HepG2 (cell line): Measurements from ENCODE around the gene ZNRF3. TPM values are rescaled to one million over a fixed set of nuclear protein-coding genes. Genes with fewer than 3 reads are reported as not detected.

Source experiments
- AKNA ChIP-seq: sonication (generic); formaldehyde crosslinking; IDR thresholded peaks from 2 replicates; pipeline ENCODE4 v1.4.0; 2020; ENCODE audit warnings: missing genetic modification reagents, borderline replicate concordance
- CHD2 ChIP-seq: IDR thresholded peaks from 2 replicates; pipeline ENCODE4 v1.6.1; 2011; ENCODE audit warnings: low read depth, low read length, improper control_type of control experiment
- FOXM1 ChIP-seq: sonication (generic); formaldehyde crosslinking; IDR thresholded peaks from 2 replicates; pipeline ENCODE4 v1.5.0; 2020; ENCODE audit warnings: missing genetic modification reagents
- FOXP4 ChIP-seq: sonication (generic); formaldehyde crosslinking; IDR thresholded peaks from 2 replicates; pipeline ENCODE4 v1.4.0; 2020; ENCODE audit warnings: missing genetic modification reagents
- HNRNPLL ChIP-seq: fragments of 200-400 bp; formaldehyde crosslinking; IDR thresholded peaks from 2 replicates; pipeline ENCODE4 v1.6.1; 2017; ENCODE audit warnings: mild to moderate bottlenecking, low read depth, low read length; ENCODE audit not compliant: poor library complexity, severe bottlenecking
- KLF16 ChIP-seq, 2 experiments: sonication (generic) in 1 of 2; formaldehyde crosslinking in 1 of 2; IDR thresholded peaks; 2 replicates each; pipeline versions ENCODE4 v1.6.1 to v1.8.0; 2016 to 2023; ENCODE audit warnings: missing genetic modification reagents in 2 of 2, missing compliant biosample characterization in 1 of 2
- MEF2D ChIP-seq: sonication (generic); formaldehyde crosslinking; IDR thresholded peaks from 2 replicates; pipeline ENCODE4 v1.5.1; 2020; ENCODE audit warnings: mild to moderate bottlenecking, missing genetic modification reagents
- NR0B2 ChIP-seq: sonication (generic); formaldehyde crosslinking; IDR thresholded peaks from 2 replicates; pipeline ENCODE4 v1.4.0; 2020; ENCODE audit warnings: mild to moderate bottlenecking, missing genetic modification reagents
- REPIN1 ChIP-seq: sonication (generic); formaldehyde crosslinking; IDR thresholded peaks from 2 replicates; pipeline ENCODE4 v1.8.0; 2022; ENCODE audit warnings: missing genetic modification reagents, low read depth, mild to moderate bottlenecking, borderline replicate concordance
- RFXANK ChIP-seq: IDR thresholded peaks from 2 replicates; pipeline ENCODE4 v1.6.1; 2016
- SATB2 ChIP-seq: sonication (generic); formaldehyde crosslinking; IDR thresholded peaks from 2 replicates; pipeline ENCODE4 v1.5.0; 2020; ENCODE audit warnings: missing genetic modification reagents
- SRY ChIP-seq: sonication (generic); formaldehyde crosslinking; IDR thresholded peaks from 2 replicates; pipeline ENCODE4 v1.8.0; 2022; ENCODE audit warnings: mild to moderate bottlenecking, missing genetic modification reagents
- THAP8 ChIP-seq: sonication (generic); formaldehyde crosslinking; IDR thresholded peaks from 2 replicates; pipeline ENCODE4 v1.5.1; 2020; ENCODE audit warnings: missing genetic modification reagents, mild to moderate bottlenecking, borderline replicate concordance
- ZNF138 ChIP-seq: sonication (generic); formaldehyde crosslinking; IDR thresholded peaks from 2 replicates; pipeline ENCODE4 v1.5.0; 2020; ENCODE audit warnings: mild to moderate bottlenecking, low read depth, missing genetic modification reagents
- ZNF205 ChIP-seq: IDR thresholded peaks from 2 replicates; pipeline ENCODE4 v1.6.1; 2018; ENCODE audit warnings: missing biosample characterization, missing genetic modification reagents
- ZNF512B ChIP-seq: sonication (generic); formaldehyde crosslinking; IDR thresholded peaks from 2 replicates; pipeline ENCODE4 v1.5.1; 2020; ENCODE audit warnings: missing genetic modification reagents, mild to moderate bottlenecking, borderline replicate concordance
- ZNF557 ChIP-seq: sonication (generic); formaldehyde crosslinking; IDR thresholded peaks from 2 replicates; pipeline ENCODE4 v1.4.0; 2020; ENCODE audit warnings: missing genetic modification reagents
- ZNF564 ChIP-seq: sonication (generic); formaldehyde crosslinking; IDR thresholded peaks from 2 replicates; pipeline ENCODE4 v1.8.1; 2023; ENCODE audit warnings: mild to moderate bottlenecking, missing genetic modification reagents
- polyA plus RNA-seq, 8 experiments: library from polyadenylated mRNA; depleted of rRNA in 3 of 8; stranded (reverse) in 7 of 8; unstranded in 1 of 8; fragments of >200 nt; fragmentation: Illumina TruSeq in 4 of 8; extraction: Trizol in 4 of 8; gene quantifications; 2 replicates each; pipeline versions ENCODE4 v1.2.1 to v1.2.3, GENCODE V29; 2011 to 2016; ENCODE audit warnings: low read depth in 4 of 8, missing spikeins in 1 of 8, mixed read lengths in 1 of 8; ENCODE audit not compliant: insufficient read depth in 1 of 8
- total RNA-seq, 5 experiments: library from RNA; depleted of rRNA; stranded (reverse); fragments of >200 nt; fragmentation: Illumina TruSeq; extraction: Trizol; gene quantifications; 2 replicates each; pipeline ENCODE4 v1.2.3, GENCODE V29; 2016; ENCODE audit warnings: low read depth in 1 of 5

ZNRF3 gene
- total and polyA plus RNA-seq, 2 of the 13 experiments (the other 11 are each of a cell fraction or from before 2014, with no cell fraction given) = 20.3 to 36.7 TPM

- TF ChIP-seq ZNF138 (no peak), SRY (CRISPR knock-in tag) (no peak; the same call in 1 of the 2 replicates), RFXANK (no peak), FOXM1 (CRISPR knock-in tag) (no peak), ZNF512B (CRISPR knock-in tag) (no peak), NR0B2 (CRISPR knock-in tag) (0 out of 2 replicates have a peak, but pooled peaks have one; percentile 25), AKNA (CRISPR knock-in tag) (no peak), FOXP4 (CRISPR knock-in tag) (peak; percentile 62; the same call in 1 of the 2 replicates), THAP8 (CRISPR knock-in tag) (no peak), ZNF205 (CRISPR knock-in tag) (no peak), HNRNPLL (peak; percentile 89), REPIN1 (CRISPR knock-in tag) (0 out of 2 replicates have a peak, but pooled peaks have one; percentile 32), ZNF557 (0 out of 2 replicates have a peak, but pooled peaks have one; percentile 66), SATB2 (CRISPR knock-in tag) (no peak), ZNF564 (CRISPR knock-in tag) (no peak), CHD2 (no peak), KLF16 (CRISPR knock-in tag; IDR thresholded peaks at IDR 0.05) (peak in 1 of 2 experiments; percentile 46; a peak in 1 of 4 replicates), MEF2D (CRISPR knock-in tag) (peak; percentile 34; the same call in 1 of the 2 replicates)
Observed at GRCh38 chr22:29004647-29005371, 121.4 kb downstream of the ZNRF3 start (continued).
